Natural killer cell (primary cell): ENCODE results near the gene C1QTNF9. TPM values are rescaled to one million over a fixed set of nuclear protein-coding genes. Genes with fewer than 3 reads are reported as not detected.
"Not testable (repeated sequence)": the region's sequence is repeated elsewhere in the genome, so short reads cannot be mapped to it uniquely, and the experiment has no call there.

ENCODE experiments used
- ATAC-seq, 3 donors: fragments of 150-1000 bp in 2 of 3; fragments of 200-7000 bp in 1 of 3; cut with Tn5 transposase; 1 replicate in 1 of 3; 2 replicates in 2 of 3; pipeline ENCODE4 v1.10.0; 2021; ENCODE audit warnings: mild to moderate bottlenecking in 2 of 3, moderate library complexity in 2 of 3
- DNase-seq, 2 donors: peaks; one replicate each; pipeline versions ENCODE4 v3.0.0 to v3.0.0-alpha.2; 2013 to 2021; ENCODE audit warnings: mixed read lengths in 1 of 2
- H3K27ac ChIP-seq: one replicate; pipeline ENCODE4 v1.5.1; 2013; ENCODE audit warnings: mild to moderate bottlenecking, low read length
- H3K27me3 ChIP-seq: one replicate; pipeline ENCODE4 v1.6.1; 2013; ENCODE audit warnings: low read length; ENCODE audit not compliant: control insufficient read depth, insufficient read depth
- H3K36me3 ChIP-seq: one replicate; pipeline ENCODE4 v1.6.1; 2013; ENCODE audit warnings: low read length; ENCODE audit not compliant: control insufficient read depth, insufficient read depth
- H3K4me1 ChIP-seq: one replicate; pipeline ENCODE4 v1.6.1; 2013; ENCODE audit warnings: low read length; ENCODE audit not compliant: control insufficient read depth, insufficient read depth
- H3K4me3 ChIP-seq: one replicate; pipeline ENCODE4 v1.5.1; 2013; ENCODE audit warnings: low read length
- H3K9me3 ChIP-seq: one replicate; pipeline ENCODE4 v1.6.1; 2013; ENCODE audit warnings: low read length; ENCODE audit not compliant: control insufficient read depth, insufficient read depth
- H3K27ac Mint-ChIP-seq, 2 donors: one replicate each; pipeline ENCODE4 v1.8.0; 2022; ENCODE audit warnings: mild to moderate bottlenecking in 2 of 2, mixed read lengths in 2 of 2, moderate library complexity in 1 of 2
- H3K27me3 Mint-ChIP-seq, 2 donors: one replicate each; pipeline ENCODE4 v1.8.0; 2022; ENCODE audit warnings: low read depth in 2 of 2, mixed read lengths in 2 of 2
- H3K36me3 Mint-ChIP-seq: one replicate; pipeline ENCODE4 v1.8.0; 2022; ENCODE audit warnings: mixed read lengths
- H3K4me1 Mint-ChIP-seq, 2 donors: one replicate each; pipeline ENCODE4 v1.8.0; 2022; ENCODE audit warnings: mixed read lengths in 2 of 2
- H3K4me3 Mint-ChIP-seq: one replicate; pipeline ENCODE4 v1.8.0; 2022; ENCODE audit warnings: mild to moderate bottlenecking, moderate library complexity, mixed read lengths
- H3K9me3 Mint-ChIP-seq, 2 donors: one replicate each; pipeline ENCODE4 v1.8.0; 2022; ENCODE audit warnings: mixed read lengths in 2 of 2
- WGBS: methylation state at CpG from one replicate; pipeline ENCODE4 v1.1.7; 2013; ENCODE audit warnings: missing lambda C conversion rate; ENCODE audit not compliant: insufficient coverage; 5-methylcytosine and 5-hydroxymethylcytosine counted together
- intact Hi-C: fragments of 100-400 bp; cut with micrococcal nuclease; formaldehyde crosslinking; loops from one replicate; pipeline ENCODE4 v1.14.2; 2022
- total RNA-seq, 4 donors: library from RNA; stranded (reverse); fragments of 120-200 nt in 1 of 4; gene quantifications; one replicate each; pipeline versions ENCODE4 v1.2.3 to v1.2.4, GENCODE V29; 2013 to 2022
- TF ChIP-seq, protein P1 (sequence below): fragments of 200-600 bp; IDR thresholded peaks from one replicate; pipeline ENCODE4 v1.8.0; 2022; ENCODE audit warnings: antibody characterized with exemption

Gene C1QTNF9
- total RNA-seq, 3 donors from 2014 or later (not counting 1 experiment from before 2014, with no cell fraction given): 0.25 TPM; not detected in 2

DNA sequence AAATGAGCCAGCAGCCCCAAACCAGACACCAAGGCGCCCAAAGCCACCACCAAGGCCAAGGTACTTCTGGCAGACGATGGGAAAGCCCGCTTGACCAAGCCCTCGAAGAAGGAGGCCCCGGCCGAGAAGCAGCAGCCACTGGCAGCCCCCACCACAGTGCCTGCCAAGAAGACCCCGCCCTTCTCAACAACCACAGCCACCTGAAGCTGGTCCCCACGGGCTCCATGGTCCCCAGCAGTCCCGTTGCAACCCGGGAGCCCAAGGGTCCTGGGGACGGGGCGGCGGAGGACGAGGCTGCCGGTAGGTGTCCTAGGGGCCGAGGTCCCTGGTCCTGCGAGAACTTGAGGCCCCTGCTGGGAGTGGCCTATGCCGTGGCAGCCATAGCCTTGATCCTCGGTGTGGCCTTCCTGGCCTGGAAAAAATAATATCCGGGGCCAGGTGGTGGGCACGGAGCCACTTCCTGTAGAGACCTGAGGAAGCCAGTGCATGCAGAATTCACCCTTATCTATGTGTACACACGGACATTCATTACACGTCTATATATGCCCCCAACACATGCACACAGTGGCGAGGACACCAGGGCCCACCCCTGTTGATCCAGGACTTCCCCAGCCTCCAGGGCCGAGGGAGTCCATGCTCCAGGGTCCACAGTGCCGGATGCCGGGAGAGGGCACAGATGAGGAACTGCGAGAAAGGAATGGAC lies 13.8 kb downstream of the C1QTNF9 start:
- Histone ChIP-seq H3K4me1 (no peaks in the 10 kb centered on the region), H3K27me3 (peaks cover 7% of the 10 kb centered on the region), H3K9me3 (no peaks in the 10 kb centered on the region), H3K36me3 (no peaks in the 10 kb centered on the region), H3K4me3 (no peak overlapping the region), H3K27ac (no peak overlapping the region)
- DNase-seq (no peak), ATAC-seq (no peak)
- Mint-ChIP-seq H3K4me1 (no peaks in the 10 kb centered on the region), H3K27ac (no peak overlapping the region), H3K4me3 (no peak overlapping the region), H3K27me3 (peaks cover 17 to 35% of the 10 kb centered on the region in 2 donors), H3K36me3 (no peaks in the 10 kb centered on the region), H3K9me3 (no peaks in the 10 kb centered on the region)
- TF ChIP-seq, protein P1, sequence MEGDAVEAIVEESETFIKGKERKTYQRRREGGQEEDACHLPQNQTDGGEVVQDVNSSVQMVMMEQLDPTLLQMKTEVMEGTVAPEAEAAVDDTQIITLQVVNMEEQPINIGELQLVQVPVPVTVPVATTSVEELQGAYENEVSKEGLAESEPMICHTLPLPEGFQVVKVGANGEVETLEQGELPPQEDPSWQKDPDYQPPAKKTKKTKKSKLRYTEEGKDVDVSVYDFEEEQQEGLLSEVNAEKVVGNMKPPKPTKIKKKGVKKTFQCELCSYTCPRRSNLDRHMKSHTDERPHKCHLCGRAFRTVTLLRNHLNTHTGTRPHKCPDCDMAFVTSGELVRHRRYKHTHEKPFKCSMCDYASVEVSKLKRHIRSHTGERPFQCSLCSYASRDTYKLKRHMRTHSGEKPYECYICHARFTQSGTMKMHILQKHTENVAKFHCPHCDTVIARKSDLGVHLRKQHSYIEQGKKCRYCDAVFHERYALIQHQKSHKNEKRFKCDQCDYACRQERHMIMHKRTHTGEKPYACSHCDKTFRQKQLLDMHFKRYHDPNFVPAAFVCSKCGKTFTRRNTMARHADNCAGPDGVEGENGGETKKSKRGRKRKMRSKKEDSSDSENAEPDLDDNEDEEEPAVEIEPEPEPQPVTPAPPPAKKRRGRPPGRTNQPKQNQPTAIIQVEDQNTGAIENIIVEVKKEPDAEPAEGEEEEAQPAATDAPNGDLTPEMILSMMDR: no peak
- intact Hi-C loops: no loop called here
- WGBS: 89% methylated on average over 28 of the region's 28 CpGs

DNA sequence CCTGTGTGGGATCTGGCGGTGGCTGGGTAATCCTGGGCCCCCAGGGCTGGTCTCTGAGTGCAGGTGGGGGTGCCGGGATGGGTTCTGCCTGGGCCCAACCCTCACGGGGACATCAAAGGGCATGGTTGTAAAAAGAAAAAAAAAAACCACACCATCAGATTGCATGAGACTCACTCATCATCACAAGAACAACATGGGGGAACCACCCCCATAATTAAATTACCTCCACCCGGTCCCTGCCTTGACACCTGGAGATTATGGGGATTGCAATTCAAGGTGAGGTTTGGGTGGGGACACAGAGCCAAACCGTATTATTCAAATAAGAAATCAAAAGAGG lies 14.3 kb downstream of the C1QTNF9 start:
- intact Hi-C loops: no loop called here
- no peaks in the 10 kb centered on the region for H3K4me1 Mint-ChIP-seq
- H3K9me3 Mint-ChIP-seq: no peaks in the 10 kb centered on the region
- no peak overlapping the region for H3K27ac Mint-ChIP-seq
- H3K27ac ChIP-seq: no peak overlapping the region
- H3K9me3 ChIP-seq: no peaks in the 10 kb centered on the region
- no peak overlapping the region for H3K4me3 ChIP-seq
- no peaks in the 10 kb centered on the region for H3K36me3 Mint-ChIP-seq
- TF ChIP-seq, protein P1: no peak
- no peaks in the 10 kb centered on the region for H3K4me1 ChIP-seq
- ATAC-seq: no peak
- no peak overlapping the region for H3K4me3 Mint-ChIP-seq
- H3K36me3 ChIP-seq: no peaks in the 10 kb centered on the region
- no peak for DNase-seq
- peaks cover 7% of the 10 kb centered on the region for H3K27me3 ChIP-seq
- peaks cover 21 to 40% of the 10 kb centered on the region in 2 donors for H3K27me3 Mint-ChIP-seq
- WGBS: 67% methylated on average over 4 of the region's 5 CpGs

DNA sequence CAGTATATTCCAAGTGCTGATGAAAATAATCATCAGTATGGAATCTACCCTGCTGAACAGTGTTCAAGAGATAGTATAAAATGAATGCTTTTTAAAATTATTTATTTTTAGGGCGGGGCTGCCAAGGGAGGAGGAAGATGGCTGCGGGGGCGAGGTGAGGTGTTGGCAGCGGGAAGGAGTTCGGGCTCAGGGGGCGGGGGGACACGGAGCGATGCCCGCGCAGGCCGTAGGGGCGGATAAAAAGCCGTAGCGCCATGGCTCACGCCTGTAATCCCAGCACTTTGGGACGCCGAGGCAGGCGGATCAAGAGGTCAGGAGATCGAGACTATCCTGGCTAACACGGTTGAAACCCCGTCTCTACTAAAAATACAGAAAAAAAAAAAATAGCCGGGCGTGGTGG lies 18.2 kb downstream of the C1QTNF9 start:
- H3K36me3 Mint-ChIP-seq, intact Hi-C loops, H3K4me1 ChIP-seq, H3K9me3 Mint-ChIP-seq, H3K4me3 Mint-ChIP-seq, H3K27ac ChIP-seq, H3K27me3 ChIP-seq, H3K36me3 ChIP-seq, H3K27ac Mint-ChIP-seq, DNase-seq, H3K4me1 Mint-ChIP-seq, ATAC-seq, H3K9me3 ChIP-seq, H3K4me3 ChIP-seq: not testable (repeated sequence)
- WGBS: 87% methylated on average over 23 of the region's 23 CpGs
- H3K27me3 Mint-ChIP-seq: peaks cover 30 to 52% of the 10 kb centered on the region in 2 donors

GRCh38 chr13:24328145-24328544 lies 18.8 kb downstream of the C1QTNF9 start:
- no peak overlapping the region for H3K4me3 ChIP-seq
- WGBS: 26% methylated on average over 36 of the region's 38 CpGs
- DNase-seq: no peak
- Mint-ChIP-seq H3K27me3 (peaks cover 35 to 57% of the 10 kb centered on the region in 2 donors), H3K27ac (no peak overlapping the region), H3K4me3 (no peak overlapping the region), H3K4me1 (no peaks in the 10 kb centered on the region), H3K9me3 (no peaks in the 10 kb centered on the region), H3K36me3 (no peaks in the 10 kb centered on the region)
- intact Hi-C loops: no loop called here
- no peaks in the 10 kb centered on the region for H3K36me3 ChIP-seq
- TF ChIP-seq, protein P1: no peak
- H3K9me3 ChIP-seq: no peaks in the 10 kb centered on the region
- H3K4me1 ChIP-seq: no peaks in the 10 kb centered on the region
- peak in 2 of 3 donors; percentile 29 to 53 for ATAC-seq
- no peak overlapping the region for H3K27ac ChIP-seq
- H3K27me3 ChIP-seq: peaks cover 9% of the 10 kb centered on the region
